NCI-H1694 treated with DMSO at 0.1 percent for 48 hours (cell line): ENCODE measurements around the gene HIP1.
"Not testable (repeated sequence)": the region's sequence is repeated elsewhere in the genome, so short reads cannot be mapped to it uniquely, and the experiment has no call there.

Source experiments
- DNase-seq: peaks from one replicate; lab custom pipeline; 2025; lab: John Stamatoyannopoulos, UW

Gene HIP1

DNA sequence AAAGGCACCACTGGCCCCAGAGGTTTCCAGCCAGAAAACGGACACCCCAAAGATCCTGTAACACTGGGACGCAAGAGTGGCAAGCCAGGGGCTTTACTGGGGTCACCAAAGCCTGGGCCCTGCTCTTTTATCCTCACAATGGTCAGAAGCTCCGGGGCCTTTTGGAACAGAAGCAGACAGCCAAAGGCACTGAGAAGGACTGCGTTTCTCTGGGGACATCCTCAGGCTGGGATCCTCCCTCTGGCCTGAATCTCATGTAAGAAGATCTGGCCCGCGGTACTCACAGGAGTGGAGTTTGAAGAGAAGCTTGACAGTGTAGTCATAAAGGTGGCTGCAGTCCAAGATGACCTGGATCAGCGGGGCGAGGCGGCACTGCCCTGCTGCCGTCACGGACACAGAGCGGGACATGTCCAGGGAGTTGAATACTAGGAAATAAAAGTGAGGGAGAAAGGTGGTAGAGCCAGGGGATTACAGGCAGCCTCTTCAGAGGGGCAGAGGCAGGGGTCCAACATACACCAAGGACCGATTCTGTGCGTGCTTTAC lies 165.2 kb downstream of the HIP1 start:
- DNase-seq, result no peak

GRCh38 chr7:75572814-75573213 lies 165.9 kb downstream of the HIP1 start:
- DNase-seq, result peak; percentile 74

- DNase-seq, result peak; percentile 88
These were observed 166.3 kb downstream of the HIP1 start for GRCh38 chr7:75572396-75572795.

DNA sequence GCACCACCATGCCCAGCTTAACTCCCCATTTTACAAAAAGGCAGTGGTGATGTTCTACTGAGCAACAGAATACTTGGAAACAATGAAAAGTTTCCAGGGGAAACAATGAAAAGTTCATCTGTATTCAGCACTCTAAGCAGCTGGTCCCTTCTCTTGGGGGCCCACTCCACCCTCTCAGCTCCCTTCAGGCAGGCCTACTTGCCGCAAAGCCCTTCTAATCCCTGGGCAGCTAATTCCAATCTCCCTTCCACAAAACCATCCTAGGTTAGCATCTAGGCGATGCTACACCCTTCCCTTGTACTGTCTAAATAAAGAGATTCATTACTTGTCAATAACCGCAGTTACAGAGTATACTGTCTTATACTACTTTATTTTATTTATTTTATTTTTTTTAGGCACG lies 167.5 kb downstream of the HIP1 start:
- DNase-seq, result no peak

DNA sequence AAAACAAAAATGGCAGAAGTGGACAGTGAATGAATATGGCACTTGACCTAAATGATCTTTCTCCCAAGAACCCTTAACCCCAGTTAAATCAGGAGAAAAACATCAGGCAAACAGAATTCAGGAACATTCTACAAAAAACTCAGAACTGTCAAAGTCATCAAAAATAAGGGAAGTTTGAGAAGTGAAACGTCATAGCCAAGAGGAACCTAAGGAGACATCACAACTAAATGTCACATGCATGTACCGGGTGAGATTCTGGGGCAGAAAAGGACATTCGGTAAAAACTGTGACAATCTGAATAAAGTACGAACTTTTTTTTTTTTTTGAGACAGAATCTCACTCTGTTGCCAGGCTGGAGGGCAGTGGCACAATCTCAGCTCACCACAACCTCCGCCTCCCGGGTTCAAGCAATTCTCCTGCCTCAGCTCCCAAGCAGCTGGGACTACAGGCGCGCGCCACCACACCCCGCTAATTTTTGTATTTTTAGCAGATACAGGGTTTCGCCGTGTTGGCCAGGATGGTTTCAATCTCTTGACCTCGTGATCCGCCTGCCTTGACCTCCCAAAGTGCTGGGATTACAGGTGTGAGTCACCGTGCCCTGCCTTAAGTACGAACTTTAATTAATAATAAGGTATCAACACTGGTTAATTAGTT lies 169.0 kb downstream of the HIP1 start:
- DNase-seq, result not testable (repeated sequence)

- no peak for DNase-seq
These were observed 170.7 kb downstream of the HIP1 start for GRCh38 chr7:75567948-75568595.

DNA sequence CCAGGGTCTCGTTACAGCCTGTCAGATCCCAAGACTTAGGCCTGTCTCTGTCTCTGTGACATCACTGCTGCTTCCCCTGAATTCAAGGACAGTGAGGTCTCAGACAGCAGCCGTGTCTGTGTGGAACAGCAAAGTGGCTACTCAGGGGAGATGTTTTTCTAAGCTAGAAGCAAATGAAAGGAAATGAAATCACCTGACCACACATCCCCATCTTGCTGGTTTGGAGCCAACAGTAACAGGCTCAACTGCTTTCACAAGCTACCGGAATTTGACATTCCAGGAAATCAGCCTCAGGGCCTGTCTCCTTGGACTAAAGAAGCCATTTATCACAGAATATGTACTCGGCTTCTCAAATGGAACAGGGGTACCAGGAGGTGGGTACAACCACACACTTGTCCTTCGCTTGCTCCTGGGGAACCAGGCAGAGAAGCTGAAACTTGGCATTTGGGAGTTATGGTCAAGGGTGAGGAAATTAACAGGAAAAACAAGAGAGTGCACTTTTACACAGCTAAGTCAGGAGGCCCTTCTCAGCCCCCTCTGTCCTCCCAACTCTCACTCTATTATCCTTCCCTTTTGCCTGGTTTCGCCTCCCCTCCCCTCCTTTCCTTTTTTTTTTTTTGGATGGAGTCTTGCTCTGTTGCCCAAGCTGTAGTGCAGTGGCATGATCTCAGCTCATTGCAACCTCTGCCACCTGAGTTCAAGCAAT lies 173.5 kb downstream of the HIP1 start:
- no peak for DNase-seq

DNA sequence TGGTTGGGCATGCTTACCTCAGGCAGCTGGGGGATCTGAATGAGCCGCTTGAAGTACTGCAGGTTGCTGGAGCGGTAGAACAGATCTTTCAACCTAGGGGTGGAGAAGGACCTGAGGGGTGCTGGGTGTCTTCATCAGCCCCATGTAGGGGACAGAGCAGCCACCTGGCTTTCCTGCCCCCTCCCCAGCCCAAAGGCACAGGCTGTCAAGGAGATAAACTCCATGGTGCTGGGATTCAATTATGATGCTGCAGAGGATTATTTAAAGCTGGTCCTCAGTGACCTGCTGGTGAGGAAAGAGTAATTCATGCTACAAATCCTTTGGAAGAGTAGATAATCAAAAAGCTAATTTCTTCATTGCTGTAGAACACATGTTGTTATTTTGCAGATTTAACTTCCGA lies 175.6 kb downstream of the HIP1 start:
- no peak for DNase-seq

DNA sequence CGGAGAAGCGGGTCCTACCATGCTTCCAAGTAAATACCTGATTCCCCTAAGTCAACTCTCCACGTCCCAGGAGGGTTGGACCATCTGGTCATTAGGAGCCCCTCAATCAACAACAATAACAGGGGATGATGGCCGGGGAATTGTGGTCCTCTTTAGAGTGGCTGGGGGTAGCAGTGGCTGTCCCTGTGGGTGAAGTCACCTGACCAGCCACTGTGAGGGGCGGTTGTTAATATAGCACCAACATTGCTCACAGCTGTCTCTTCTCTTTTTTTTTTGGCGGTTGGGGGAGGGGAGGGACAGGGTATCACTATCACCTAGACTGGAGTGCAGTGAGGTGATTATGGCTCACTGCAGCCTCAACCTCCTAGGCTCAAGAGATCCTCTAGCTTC lies 178.8 kb downstream of the HIP1 start:
- no peak for DNase-seq

- DNase-seq, result no peak
These were observed 179.3 kb downstream of the HIP1 start for GRCh38 chr7:75559355-75559975.

DNA sequence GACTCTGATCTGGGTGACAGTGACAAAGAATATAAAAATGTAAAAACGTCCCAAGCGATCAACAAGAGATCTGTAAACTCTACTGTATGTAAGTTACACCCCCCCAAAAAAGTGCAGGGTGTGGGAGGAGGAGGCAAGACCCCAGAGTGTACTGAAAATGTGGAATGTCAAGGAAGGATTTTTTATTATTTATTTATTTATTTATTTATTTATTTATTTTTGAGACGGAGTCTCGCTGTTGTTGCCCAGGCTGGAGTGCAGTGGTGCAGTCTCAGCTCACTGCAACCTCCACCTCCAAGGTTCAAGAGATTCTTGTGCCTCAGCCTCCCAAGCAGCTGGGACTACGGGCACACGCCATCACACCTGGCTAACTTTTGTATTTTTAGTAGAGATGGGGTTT lies 181.9 kb downstream of the HIP1 start:
- not testable (repeated sequence) for DNase-seq

GRCh38 chr7:75555736-75556135 lies 183.0 kb downstream of the HIP1 start:
- DNase-seq, result no peak

- DNase-seq, result no peak
These were observed 192.3 kb downstream of the HIP1 start for GRCh38 chr7:75546237-75547015.

GRCh38 chr7:75537731-75538130 lies 201.0 kb downstream of the HIP1 start:
- DNase-seq, result no peak

DNA sequence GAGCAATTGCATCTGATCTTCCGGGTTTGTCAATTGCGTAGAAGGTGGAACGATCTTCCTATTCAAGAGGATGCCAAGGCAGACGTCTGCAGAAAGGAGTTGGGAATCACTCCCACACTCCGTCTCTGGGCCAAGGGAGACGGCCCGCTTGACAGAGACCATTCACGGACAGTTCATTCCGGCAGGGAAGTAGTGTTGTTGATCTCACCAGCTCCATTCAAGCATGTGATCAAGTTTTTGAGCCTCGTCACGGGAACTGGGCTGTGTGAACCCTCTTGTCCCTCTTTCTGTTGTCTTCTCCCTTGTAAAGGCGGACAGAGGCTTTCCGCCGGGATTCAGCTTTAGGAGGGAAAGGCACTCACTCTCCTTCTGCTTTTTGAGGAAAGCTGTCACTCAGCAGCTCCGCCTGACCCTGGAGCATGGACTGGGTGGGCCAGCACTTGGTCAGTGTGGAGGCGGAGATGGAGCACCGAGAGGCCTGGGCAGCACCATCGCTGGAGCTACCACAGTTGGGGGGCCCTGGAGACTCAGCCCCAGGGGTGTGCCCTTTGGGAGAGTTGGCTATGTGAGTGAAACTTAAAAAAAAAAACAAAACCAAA lies 201.7 kb downstream of the HIP1 start:
- no peak for DNase-seq

DNA sequence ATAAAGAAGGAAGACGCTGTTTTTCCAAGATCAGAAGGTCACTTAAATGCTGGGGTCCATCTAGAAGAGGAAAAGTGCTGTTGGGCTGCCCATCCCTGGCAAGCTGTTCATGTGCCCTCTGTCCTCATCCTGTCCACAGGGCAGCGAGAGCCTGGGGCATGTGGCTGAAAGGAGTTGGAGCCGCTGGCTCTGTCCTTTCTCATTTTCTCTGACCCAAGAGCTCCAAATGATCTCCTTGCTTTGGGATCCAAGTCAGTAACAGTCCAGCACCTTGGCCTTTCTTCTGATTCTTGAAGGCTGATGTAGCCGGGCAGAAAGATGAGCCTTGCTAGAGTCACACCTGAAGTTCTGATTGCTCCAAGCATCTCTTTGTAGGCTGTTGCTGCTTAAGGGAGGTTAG lies 202.2 kb downstream of the HIP1 start:
- no peak for DNase-seq

DNA sequence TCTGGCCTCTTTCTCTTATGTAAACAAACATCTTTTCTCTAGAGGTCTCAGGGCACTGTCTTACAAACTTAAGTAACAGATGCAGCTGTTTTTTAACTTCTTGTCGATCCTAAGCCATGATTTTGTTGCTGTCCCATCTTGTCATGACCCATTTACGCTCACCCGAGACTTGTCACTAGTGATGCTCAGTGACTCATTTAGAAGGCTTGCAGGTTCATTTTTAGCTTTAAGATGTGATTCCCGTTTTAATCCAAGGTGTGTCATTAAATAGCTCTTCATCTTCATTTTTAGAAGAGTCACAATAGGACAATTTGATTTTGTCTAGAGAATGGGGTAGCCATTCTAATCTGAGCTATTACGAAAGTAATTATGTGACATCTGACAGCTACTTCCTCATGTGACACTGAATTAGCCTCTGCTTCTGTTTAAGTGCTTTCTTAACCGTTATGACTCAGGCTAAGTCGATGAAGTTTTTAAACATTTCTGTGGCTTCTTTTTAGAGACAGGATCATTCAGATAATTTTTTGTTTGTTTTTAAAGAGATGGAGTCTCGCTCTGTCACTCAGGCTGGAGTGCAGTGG lies 203.9 kb downstream of the HIP1 start:
- no peak for DNase-seq

DNA sequence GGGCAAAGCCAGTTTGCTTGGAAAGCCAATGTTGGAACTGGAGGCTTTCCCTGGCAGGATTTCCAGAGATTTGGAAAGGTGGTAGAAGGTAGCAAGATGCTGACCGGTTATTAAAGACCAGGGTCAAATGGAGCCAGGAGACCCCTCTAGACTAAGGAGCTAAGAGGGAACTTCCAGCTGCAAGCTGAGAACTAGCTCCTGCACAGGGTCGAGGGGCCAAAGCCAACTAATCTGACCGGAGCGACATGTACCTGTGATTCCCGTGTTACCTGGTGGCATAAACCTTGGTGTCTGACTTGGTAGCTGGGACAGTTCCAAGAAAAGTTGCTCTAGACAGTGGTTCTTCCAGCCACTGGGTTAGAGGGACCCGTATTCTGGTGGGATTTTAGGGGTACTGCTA lies 204.8 kb downstream of the HIP1 start:
- no peak for DNase-seq

GRCh38 chr7:75532639-75533038 lies 206.1 kb downstream of the HIP1 start:
- DNase-seq, result no peak

DNA sequence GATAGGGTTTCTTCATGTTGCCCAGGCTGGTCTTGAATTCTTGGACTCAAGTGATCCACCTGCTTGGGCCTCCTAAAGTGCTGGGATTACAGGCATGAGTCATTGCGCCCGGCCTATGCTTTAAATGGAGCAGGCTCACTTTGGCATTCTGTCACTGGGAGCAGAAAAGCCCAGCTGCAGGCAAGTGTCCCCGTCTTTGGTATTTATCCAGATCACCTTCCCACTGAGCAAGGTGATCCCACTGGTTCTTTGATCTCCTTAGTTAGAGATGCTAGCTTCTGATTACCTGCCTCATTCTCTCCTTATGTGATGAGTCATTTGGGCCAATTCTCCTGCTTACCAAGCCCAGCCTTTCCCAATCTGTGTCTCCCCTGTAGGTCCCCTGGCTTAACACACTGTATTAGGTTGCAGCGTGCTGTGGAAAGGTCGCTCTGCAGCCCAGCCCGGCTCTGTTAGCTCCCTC lies 207.4 kb downstream of the HIP1 start:
- DNase-seq, result no peak

GRCh38 chr7:75527224-75527722 lies 211.5 kb downstream of the HIP1 start:
- not testable (repeated sequence) for DNase-seq
